GM12878 (cell line): ENCODE measurements around the gene DDX31.

ENCODE experiments used
- CTCF ChIP-seq, 3 experiments: IDR thresholded peaks in 2 of 3; conservative IDR thresholded peaks in 1 of 3; 2 replicates each; pipeline ENCODE4 v1.5.1; 2011; ENCODE audit warnings: low read depth in 3 of 3, low read length in 3 of 3, mild to moderate bottlenecking in 3 of 3, control low read depth in 2 of 3, moderate library complexity in 2 of 3, inconsistent platforms in 1 of 3, mixed read lengths in 1 of 3; ENCODE audit not compliant: control insufficient read depth in 2 of 3, insufficient read depth in 1 of 3; ENCODE audit errors: extremely low read depth in 1 of 3
- EGR1 ChIP-seq, 2 experiments: IDR thresholded peaks; 1 replicate in 1 of 2; 2 replicates in 1 of 2; pipeline ENCODE4 v1.6.1; 2011 to 2012; ENCODE audit warnings: low read depth in 2 of 2, low read length in 2 of 2, borderline replicate concordance in 1 of 2, mild to moderate bottlenecking in 1 of 2, moderate library complexity in 1 of 2
- ESRRA ChIP-seq: IDR thresholded peaks from 2 replicates; pipeline ENCODE4 v1.6.1; 2012; ENCODE audit warnings: mild to moderate bottlenecking, low read length, improper control_type of control experiment
- IKZF1 ChIP-seq: fragments of 450-650 bp; conservative IDR thresholded peaks from 2 replicates; pipeline ENCODE4 v1.6.1; 2017; ENCODE audit warnings: antibody characterized with exemption, mild to moderate bottlenecking
- NFIC ChIP-seq: IDR thresholded peaks from 2 replicates; pipeline ENCODE4 v1.6.1; 2012; ENCODE audit warnings: low read depth, mild to moderate bottlenecking, inconsistent platforms, low read length, moderate library complexity
- POLR2AphosphoS5 ChIP-seq: IDR thresholded peaks from 2 replicates; pipeline ENCODE4 v1.6.1; 2011; ENCODE audit warnings: mild to moderate bottlenecking, low read length, inconsistent platforms
- SUZ12 ChIP-seq: fragments of 200-600 bp; sonication (generic); IDR thresholded peaks from one replicate; pipeline ENCODE4 v1.6.1; 2018; ENCODE audit warnings: antibody characterized with exemption, mild to moderate bottlenecking; ENCODE audit not compliant: unreplicated experiment

GRCh38 chr9:132564526-132564925 is 105.3 kb downstream of the DDX31 start:
- TF ChIP-seq NFIC: no peak
- TF ChIP-seq ESRRA: no peak
- no peak for TF ChIP-seq IKZF1
- TF ChIP-seq SUZ12: no peak
- TF ChIP-seq EGR1 (IDR thresholded peaks at IDR 0.05; ENCODE audit: borderline replicate concordance in 1 of 2, low read depth in 2 of 2, low read length in 2 of 2): no peak
- no peak for TF ChIP-seq CTCF (IDR thresholded peaks at IDR 0.05 in 2 of 3, conservative IDR thresholded peaks at IDR 0.05 in 1 of 3; ENCODE audit: control insufficient read depth in 2 of 3, extremely low read depth in 1 of 3, insufficient read depth in 1 of 3, low read depth in 3 of 3, low read length in 3 of 3)
- TF ChIP-seq POLR2AphosphoS5: no peak
